Activated naive CD4-positive, alpha-beta T cell treated with anti-CD3 and anti-CD28 coated beads, Interleukin-2, amount 50 U/mL, for 24 hours (primary cell): Measurements from ENCODE around the gene MGRN1.

ENCODE experiments used
- H3K27ac Mint-ChIP-seq: one replicate; pipeline ENCODE4 v1.8.0; 2021; ENCODE audit warnings: mild to moderate bottlenecking, mixed read lengths
- H3K27me3 Mint-ChIP-seq: one replicate; pipeline ENCODE4 v1.8.0; 2021; ENCODE audit warnings: mixed read lengths
- H3K36me3 Mint-ChIP-seq: one replicate; pipeline ENCODE4 v1.8.0; 2021; ENCODE audit warnings: mixed read lengths
- H3K4me1 Mint-ChIP-seq: one replicate; pipeline ENCODE4 v1.8.0; 2021; ENCODE audit warnings: mixed read lengths
- H3K4me3 Mint-ChIP-seq: one replicate; pipeline ENCODE4 v1.8.0; 2021; ENCODE audit warnings: mild to moderate bottlenecking, mixed read lengths
- H3K9me3 Mint-ChIP-seq: one replicate; pipeline ENCODE4 v1.8.0; 2021; ENCODE audit warnings: mixed read lengths

The MGRN1 gene

GRCh38 chr16:4599545-4599944 lies 25.1 kb upstream of the MGRN1 start:
- Mint-ChIP-seq H3K4me3 (no peak overlapping the region), H3K36me3 (no peaks in the 10 kb centered on the region), H3K9me3 (no peaks in the 10 kb centered on the region), H3K27me3 (no peaks in the 10 kb centered on the region), H3K27ac (no peak overlapping the region), H3K4me1 (no peaks in the 10 kb centered on the region)

DNA sequence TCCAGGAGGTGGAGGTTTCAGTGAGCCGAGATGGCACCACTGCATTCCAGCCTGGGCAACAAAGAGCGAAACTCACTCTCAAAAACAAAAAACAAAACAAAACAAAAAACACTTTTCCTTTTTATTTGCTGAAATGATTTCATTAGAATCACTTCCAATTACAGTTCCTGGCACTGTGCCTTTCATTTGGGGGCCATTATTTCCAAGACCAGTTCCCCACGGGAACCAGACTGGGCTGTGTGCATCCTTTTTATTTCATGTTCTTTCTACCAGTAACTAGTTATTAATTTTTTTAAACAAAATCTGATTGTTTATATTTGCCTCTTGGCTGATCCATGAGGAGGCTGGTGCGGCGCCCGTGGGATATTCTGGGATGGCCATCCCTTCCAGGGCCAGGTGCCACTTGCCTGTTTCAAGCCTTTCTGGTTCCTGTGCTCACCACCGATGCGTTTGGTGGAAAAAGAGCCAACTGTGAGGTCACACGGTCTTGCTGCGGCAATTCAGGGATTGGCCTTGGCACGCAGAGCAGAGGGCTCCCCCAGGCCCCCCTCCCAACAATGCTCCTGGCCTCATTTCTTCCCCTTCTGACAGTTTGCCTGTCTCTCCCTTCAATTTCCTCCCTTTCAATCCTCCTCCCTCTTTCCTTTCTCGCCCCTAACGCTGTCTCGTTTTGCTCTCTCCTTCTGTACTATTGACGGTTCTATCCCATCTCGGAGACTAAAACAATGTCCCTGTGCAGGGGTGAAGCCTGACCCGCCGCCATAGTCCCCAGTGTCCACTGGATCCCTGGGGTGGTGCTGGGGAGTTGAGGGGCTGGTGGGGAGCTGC lies 23.4 kb upstream of the MGRN1 start:
- no peak overlapping the region for H3K4me3 Mint-ChIP-seq
- H3K27ac Mint-ChIP-seq = no peak overlapping the region
- H3K36me3 Mint-ChIP-seq = no peaks in the 10 kb centered on the region
- H3K4me1 Mint-ChIP-seq = no peaks in the 10 kb centered on the region
- no peaks in the 10 kb centered on the region for H3K27me3 Mint-ChIP-seq
- no peaks in the 10 kb centered on the region for H3K9me3 Mint-ChIP-seq

- H3K4me1 Mint-ChIP-seq = no peaks in the 10 kb centered on the region
- H3K4me3 Mint-ChIP-seq = no peak overlapping the region
- H3K36me3 Mint-ChIP-seq = no peaks in the 10 kb centered on the region
- no peak overlapping the region for H3K27ac Mint-ChIP-seq
- H3K9me3 Mint-ChIP-seq = no peaks in the 10 kb centered on the region
- no peaks in the 10 kb centered on the region for H3K27me3 Mint-ChIP-seq
Observed at GRCh38 chr16:4601864-4602186, 22.8 kb upstream of the MGRN1 start.

- Mint-ChIP-seq H3K4me1 (no peaks in the 10 kb centered on the region), H3K4me3 (no peak overlapping the region), H3K9me3 (no peaks in the 10 kb centered on the region), H3K36me3 (no peaks in the 10 kb centered on the region), H3K27me3 (no peaks in the 10 kb centered on the region), H3K27ac (no peak overlapping the region)
Observed at GRCh38 chr16:4602331-4602730, 22.3 kb upstream of the MGRN1 start.

- H3K27me3 Mint-ChIP-seq = no peaks in the 10 kb centered on the region
- H3K36me3 Mint-ChIP-seq = no peaks in the 10 kb centered on the region
- no peaks in the 10 kb centered on the region for H3K9me3 Mint-ChIP-seq
- H3K4me3 Mint-ChIP-seq = no peak overlapping the region
- no peak overlapping the region for H3K27ac Mint-ChIP-seq
- no peaks in the 10 kb centered on the region for H3K4me1 Mint-ChIP-seq
Observed at GRCh38 chr16:4603624-4604170, 20.9 kb upstream of the MGRN1 start.

DNA sequence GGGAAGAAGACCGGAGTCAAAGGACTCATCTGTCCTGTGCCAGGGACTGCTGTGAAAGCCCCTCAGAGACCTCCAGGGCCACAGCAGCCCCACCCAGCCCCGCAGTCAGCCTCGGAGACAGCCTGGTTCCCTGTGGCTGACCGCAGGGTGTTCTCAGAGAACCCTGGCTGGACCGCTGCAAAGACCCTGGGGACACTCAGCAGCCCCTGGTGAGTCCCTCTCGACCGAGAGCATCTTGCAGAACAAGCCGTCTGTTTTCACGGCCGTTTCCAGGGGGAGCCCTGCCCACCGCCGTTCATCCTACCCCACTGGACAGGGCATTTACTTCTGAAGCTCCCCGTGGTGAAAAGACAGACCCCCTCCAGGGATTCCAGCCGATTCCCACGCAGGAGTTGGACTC lies 20.2 kb upstream of the MGRN1 start:
- H3K9me3 Mint-ChIP-seq = no peaks in the 10 kb centered on the region
- no peaks in the 10 kb centered on the region for H3K4me1 Mint-ChIP-seq
- H3K4me3 Mint-ChIP-seq = no peak overlapping the region
- no peaks in the 10 kb centered on the region for H3K27me3 Mint-ChIP-seq
- H3K27ac Mint-ChIP-seq = no peak overlapping the region
- H3K36me3 Mint-ChIP-seq = no peaks in the 10 kb centered on the region

GRCh38 chr16:4606354-4606753 lies 18.3 kb upstream of the MGRN1 start:
- no peak overlapping the region for H3K27ac Mint-ChIP-seq
- no peaks in the 10 kb centered on the region for H3K36me3 Mint-ChIP-seq

GRCh38 chr16:4607841-4608703 lies 16.6 kb upstream of the MGRN1 start:
- no peak overlapping the region for H3K27ac Mint-ChIP-seq
- H3K4me1 Mint-ChIP-seq = peaks cover 12% of the 10 kb centered on the region
- H3K36me3 Mint-ChIP-seq = no peaks in the 10 kb centered on the region
- no peak overlapping the region for H3K4me3 Mint-ChIP-seq
- H3K9me3 Mint-ChIP-seq = no peaks in the 10 kb centered on the region
- no peaks in the 10 kb centered on the region for H3K27me3 Mint-ChIP-seq

More at GRCh38 chr16:4606354-4606753, 18.3 kb upstream of the MGRN1 start:
- H3K4me3 Mint-ChIP-seq = no peak overlapping the region
- peaks cover 5% of the 10 kb centered on the region for H3K4me1 Mint-ChIP-seq
- no peaks in the 10 kb centered on the region for H3K9me3 Mint-ChIP-seq
- H3K27me3 Mint-ChIP-seq = no peaks in the 10 kb centered on the region

GRCh38 chr16:4608704-4608980 lies 16.0 kb upstream of the MGRN1 start:
- Mint-ChIP-seq H3K4me3 (no peak overlapping the region), H3K9me3 (no peaks in the 10 kb centered on the region), H3K27me3 (no peaks in the 10 kb centered on the region), H3K27ac (no peak overlapping the region), H3K4me1 (peaks cover 15% of the 10 kb centered on the region), H3K36me3 (no peaks in the 10 kb centered on the region)

GRCh38 chr16:4609200-4610010 lies 15.2 kb upstream of the MGRN1 start:
- Mint-ChIP-seq H3K4me3 (no peak overlapping the region), H3K36me3 (no peaks in the 10 kb centered on the region), H3K9me3 (no peaks in the 10 kb centered on the region), H3K4me1 (peaks cover 15% of the 10 kb centered on the region), H3K27me3 (no peaks in the 10 kb centered on the region), H3K27ac (no peak overlapping the region)

GRCh38 chr16:4610011-4611005 lies 14.3 kb upstream of the MGRN1 start:
- Mint-ChIP-seq H3K36me3 (no peaks in the 10 kb centered on the region), H3K9me3 (no peaks in the 10 kb centered on the region), H3K4me3 (no peak overlapping the region), H3K4me1 (peaks cover 15% of the 10 kb centered on the region), H3K27ac (no peak overlapping the region), H3K27me3 (no peaks in the 10 kb centered on the region)

DNA sequence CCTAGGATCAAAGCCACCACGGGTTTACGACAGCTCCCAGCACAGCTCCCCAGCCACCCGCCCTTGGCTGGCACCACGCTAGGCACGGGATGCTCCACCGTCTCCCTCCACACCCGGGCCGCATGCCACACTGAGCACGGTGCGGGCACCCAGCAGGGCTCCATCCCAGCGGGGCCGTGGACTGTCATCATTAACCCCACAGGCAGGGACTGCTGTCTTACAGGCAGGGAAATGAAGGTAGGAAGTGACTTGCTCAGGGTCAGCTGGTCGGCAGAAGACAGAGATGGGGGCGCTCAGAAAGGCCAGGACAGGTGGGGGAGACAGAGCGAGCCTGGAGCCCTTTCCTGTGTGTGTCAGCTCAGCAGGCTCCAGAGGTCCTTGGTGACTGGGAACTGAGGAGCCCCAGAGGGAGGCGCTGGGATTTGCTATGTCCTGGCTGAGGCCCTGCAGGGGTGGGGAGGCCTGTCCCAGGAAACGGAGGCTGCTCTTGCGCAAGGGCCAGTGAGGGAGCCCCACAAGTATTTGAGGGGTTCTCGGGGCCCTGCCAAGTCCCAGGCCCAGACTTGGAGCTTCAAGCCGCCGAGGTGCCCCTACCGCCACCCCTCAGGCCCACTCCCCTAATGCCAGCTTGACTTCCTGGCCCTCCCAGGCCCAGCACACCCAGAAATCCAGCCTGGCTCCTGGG lies 13.1 kb upstream of the MGRN1 start:
- H3K4me1 Mint-ChIP-seq = peaks cover 25% of the 10 kb centered on the region
- H3K36me3 Mint-ChIP-seq = no peaks in the 10 kb centered on the region
- peak overlapping the region; percentile 67 for H3K27ac Mint-ChIP-seq
- H3K4me3 Mint-ChIP-seq = no peak overlapping the region
- no peaks in the 10 kb centered on the region for H3K27me3 Mint-ChIP-seq
- H3K9me3 Mint-ChIP-seq = no peaks in the 10 kb centered on the region

- Mint-ChIP-seq H3K9me3 (no peaks in the 10 kb centered on the region), H3K4me1 (peaks cover 29% of the 10 kb centered on the region), H3K27ac (no peak overlapping the region), H3K4me3 (no peak overlapping the region), H3K36me3 (no peaks in the 10 kb centered on the region), H3K27me3 (no peaks in the 10 kb centered on the region)
Observed at GRCh38 chr16:4612474-4612931, 12.1 kb upstream of the MGRN1 start.

- Mint-ChIP-seq H3K4me3 (peak overlapping the region; percentile 79), H3K9me3 (no peaks in the 10 kb centered on the region), H3K27ac (peak overlapping the region; percentile 35), H3K27me3 (no peaks in the 10 kb centered on the region), H3K36me3 (no peaks in the 10 kb centered on the region), H3K4me1 (peaks cover 32% of the 10 kb centered on the region)
Observed at GRCh38 chr16:4612977-4613635, 11.5 kb upstream of the MGRN1 start.
